Panc1 (cell line): Measurements from ENCODE around the gene PTGS2. TPM values are rescaled to one million over a fixed set of nuclear protein-coding genes. Genes with fewer than 3 reads are reported as not detected.
A peak's percentile ranks its signal among the peaks of the same experiment; 100 is the strongest.

Experiments used
- ATAC-seq: fragments of 200-7000 bp; cut with Tn5 transposase; 2 replicates; pipeline ENCODE4 v1.9.1; 2020; ENCODE audit warnings: mild to moderate bottlenecking, moderate library complexity
- Bru-seq: library from RNA; stranded (reverse); fragments of 400-500 nt; gene quantifications from one replicate; lab custom pipeline; 2021; lab: Mats Ljungman, UMichigan
- BruChase-seq, 2 experiments: library from RNA; stranded (reverse); fragments of 400-500 nt; gene quantifications; one replicate each; lab custom pipeline; 2021; lab: Mats Ljungman, UMichigan
- BruUV-seq: library from RNA; stranded (reverse); fragments of 400-500 nt; replicated peaks from 2 replicates; lab custom pipeline; 2021; lab: Mats Ljungman, UMichigan
- CTCF ChIA-PET: fragments of 300-600 bp; sonication (Branson Sonifier 250); formaldehyde crosslinking; loops from one replicate; lab custom pipeline; 2022; ENCODE audit warnings: antibody characterized with exemption; lab: Charles Lee
- POLR2A ChIA-PET: fragments of 300-600 bp; sonication (Branson Sonifier 250); formaldehyde crosslinking; loops from one replicate; lab custom pipeline; 2022; ENCODE audit warnings: antibody characterized with exemption; lab: Charles Lee
- DNase-seq: peaks from one replicate; pipeline ENCODE4 v3.0.0-alpha.2; 2010; ENCODE audit warnings: low read depth, low spot score
- H3K27ac ChIP-seq: 2 replicates; pipeline ENCODE4 v1.5.1; 2011; ENCODE audit warnings: mild to moderate bottlenecking, low read length, inconsistent platforms
- H3K27me3 ChIP-seq: fragments of 200-500 bp; sonication (Bioruptor generic); 2 replicates; pipeline ENCODE4 v1.6.0; 2014; ENCODE audit warnings: low read length, inconsistent platforms; ENCODE audit not compliant: control insufficient read depth, insufficient read depth
- H3K36me3 ChIP-seq: fragments of 200-500 bp; sonication (Bioruptor generic); 2 replicates; pipeline ENCODE4 v1.5.1; 2014; ENCODE audit warnings: inconsistent platforms, mild to moderate bottlenecking, low read length, moderate library complexity; ENCODE audit not compliant: control insufficient read depth, insufficient read depth
- H3K4me1 ChIP-seq: 2 replicates; pipeline ENCODE4 v1.5.1; 2011; ENCODE audit warnings: inconsistent platforms, mild to moderate bottlenecking, low read length, moderate library complexity; ENCODE audit not compliant: control insufficient read depth, insufficient read depth
- H3K4me3 ChIP-seq, 2 experiments: 2 replicates each; pipeline ENCODE4 v1.5.1; 2011 to 2012; ENCODE audit warnings: low read depth in 2 of 2, low read length in 2 of 2, mild to moderate bottlenecking in 2 of 2, inconsistent platforms in 1 of 2, moderate library complexity in 1 of 2
- H3K9me3 ChIP-seq: fragments of 200-500 bp; sonication (Bioruptor generic); 2 replicates; pipeline ENCODE4 v1.5.1; 2014; ENCODE audit warnings: low read depth, mild to moderate bottlenecking, inconsistent platforms, low read length, moderate library complexity; ENCODE audit not compliant: control insufficient read depth, insufficient read depth
- POLR2AphosphoS5 ChIP-seq: IDR thresholded peaks from 2 replicates; pipeline ENCODE4 v1.6.1; 2012; ENCODE audit warnings: mild to moderate bottlenecking, low read depth, low read length, moderate library complexity
- in situ Hi-C: cut with HindIII; loops from 2 replicates; pipeline ENCODE4 v1.10.0; 2016; ENCODE audit warnings: low sequenced_read_pairs, low pct_unique_long_range_greater_than_20kb
- intact Hi-C: fragments of 100-400 bp; cut with micrococcal nuclease; formaldehyde crosslinking; loops from one replicate; pipeline ENCODE4 v1.10.0; 2022; ENCODE audit not compliant: unreplicated experiment
- long read RNA-seq: library from polyadenylated mRNA; unstranded; transcript quantifications from one replicate; pipeline ENCODE4 v2.0.0, GENCODE V29; 2021; ENCODE audit not compliant: unreplicated experiment
- polyA plus RNA-seq: library from polyadenylated mRNA; unstranded; fragments of >200 nt; gene quantifications from one replicate; pipeline ENCODE4 v1.2.1, GENCODE V29; 2012; ENCODE audit warnings: missing spikeins; ENCODE audit not compliant: insufficient read length
- total RNA-seq: library from RNA; stranded (reverse); gene quantifications from one replicate; pipeline ENCODE4 v1.2.1, GENCODE V29; 2021; ENCODE audit not compliant: unreplicated experiment
- TF ChIP-seq, protein P1 (sequence below): fragments of 450-650 bp; IDR thresholded peaks from 2 replicates; pipeline ENCODE4 v1.5.1; 2017; ENCODE audit warnings: mild to moderate bottlenecking
- TF ChIP-seq, protein P2 (sequence below), 2 experiments: IDR thresholded peaks; 2 replicates each; pipeline ENCODE4 v1.6.1; 2011 to 2012; ENCODE audit warnings: low read depth in 2 of 2, control low read depth in 1 of 2, low read length in 1 of 2, mild to moderate bottlenecking in 1 of 2, moderate library complexity in 1 of 2; ENCODE audit not compliant: insufficient read depth in 1 of 2

PTGS2 gene
- total RNA-seq (not detected), Bru-seq, nascent RNA (not detected), BruChase-seq, experiment 1, labeled RNA remaining after a 2-hour chase (percentile 17 among the genes with signal in this experiment), BruChase-seq, experiment 2, labeled RNA remaining after a 6-hour chase (percentile 9 among the genes with signal in this experiment)
- polyA plus RNA-seq: not detected
- long read RNA-seq: 0 reads

DNA sequence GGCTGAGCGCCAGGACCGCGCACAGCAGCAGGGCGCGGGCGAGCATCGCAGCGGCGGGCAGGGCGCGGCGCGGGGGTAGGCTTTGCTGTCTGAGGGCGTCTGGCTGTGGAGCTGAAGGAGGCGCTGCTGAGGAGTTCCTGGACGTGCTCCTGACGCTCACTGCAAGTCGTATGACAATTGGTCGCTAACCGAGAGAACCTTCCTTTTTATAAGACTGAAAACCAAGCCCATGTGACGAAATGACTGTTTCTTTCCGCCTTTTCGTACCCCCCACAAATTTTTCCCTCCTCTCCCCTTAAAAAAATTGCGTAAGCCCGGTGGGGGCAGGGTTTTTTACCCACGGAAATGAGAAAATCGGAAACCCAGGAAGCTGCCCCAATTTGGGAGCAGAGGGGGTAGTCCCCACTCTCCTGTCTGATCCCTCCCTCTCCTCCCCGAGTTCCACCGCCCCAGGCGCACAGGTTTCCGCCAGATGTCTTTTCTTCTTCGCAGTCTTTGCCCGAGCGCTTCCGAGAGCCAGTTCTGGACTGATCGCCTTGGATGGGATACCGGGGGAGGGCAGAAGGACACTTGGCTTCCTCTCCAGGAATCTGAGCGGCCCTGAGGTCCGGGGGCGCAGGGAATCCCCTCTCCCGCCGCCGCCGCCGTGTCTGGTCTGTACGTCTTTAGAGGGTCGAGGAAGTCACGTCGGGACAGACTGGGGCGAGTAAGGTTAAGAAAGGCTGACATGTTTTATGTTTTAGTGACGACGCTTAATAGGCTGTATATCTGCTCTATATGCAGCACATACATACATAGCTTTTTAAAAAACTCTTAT lies at the start of gene PTGS2:
TSS of gene PTGS2 (minus strand) at position 179 of the 817 bp plus-strand sequence. CDS start at position 46, 133 bp downstream.
- ChIA-PET POLR2A (interaction anchor here (0.6 kb wide), 2 partner anchors 43 to 310 kb away, joined by 3 read pairs; no protein-coding TSS in a partner anchor), CTCF (no interaction called here)
- Histone ChIP-seq H3K4me1 (peaks cover 5% of the 10 kb centered on the region; the same call in 1 of the 2 replicates), H3K27me3 (peaks cover 19% of the 10 kb centered on the region), H3K4me3 (peak within 1 kb of the TSS; percentile 49 to 70), H3K27ac (no peak within 1 kb of the TSS), H3K9me3 (no peaks in the 10 kb centered on the region), H3K36me3 (no peaks in the 10 kb centered on the region)
- DNase-seq (no peak), ATAC-seq (peak; percentile 95)
- TF ChIP-seq POLR2AphosphoS5: no peak
- TF ChIP-seq, protein P1, sequence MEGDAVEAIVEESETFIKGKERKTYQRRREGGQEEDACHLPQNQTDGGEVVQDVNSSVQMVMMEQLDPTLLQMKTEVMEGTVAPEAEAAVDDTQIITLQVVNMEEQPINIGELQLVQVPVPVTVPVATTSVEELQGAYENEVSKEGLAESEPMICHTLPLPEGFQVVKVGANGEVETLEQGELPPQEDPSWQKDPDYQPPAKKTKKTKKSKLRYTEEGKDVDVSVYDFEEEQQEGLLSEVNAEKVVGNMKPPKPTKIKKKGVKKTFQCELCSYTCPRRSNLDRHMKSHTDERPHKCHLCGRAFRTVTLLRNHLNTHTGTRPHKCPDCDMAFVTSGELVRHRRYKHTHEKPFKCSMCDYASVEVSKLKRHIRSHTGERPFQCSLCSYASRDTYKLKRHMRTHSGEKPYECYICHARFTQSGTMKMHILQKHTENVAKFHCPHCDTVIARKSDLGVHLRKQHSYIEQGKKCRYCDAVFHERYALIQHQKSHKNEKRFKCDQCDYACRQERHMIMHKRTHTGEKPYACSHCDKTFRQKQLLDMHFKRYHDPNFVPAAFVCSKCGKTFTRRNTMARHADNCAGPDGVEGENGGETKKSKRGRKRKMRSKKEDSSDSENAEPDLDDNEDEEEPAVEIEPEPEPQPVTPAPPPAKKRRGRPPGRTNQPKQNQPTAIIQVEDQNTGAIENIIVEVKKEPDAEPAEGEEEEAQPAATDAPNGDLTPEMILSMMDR: peak; percentile 54
- in situ Hi-C loops (no loop called here), intact Hi-C loops (loop anchor here (10.0 kb wide), 1 partner anchor 196 kb away; no protein-coding TSS in a partner anchor)
- BruUV-seq: no TSS peak

DNA sequence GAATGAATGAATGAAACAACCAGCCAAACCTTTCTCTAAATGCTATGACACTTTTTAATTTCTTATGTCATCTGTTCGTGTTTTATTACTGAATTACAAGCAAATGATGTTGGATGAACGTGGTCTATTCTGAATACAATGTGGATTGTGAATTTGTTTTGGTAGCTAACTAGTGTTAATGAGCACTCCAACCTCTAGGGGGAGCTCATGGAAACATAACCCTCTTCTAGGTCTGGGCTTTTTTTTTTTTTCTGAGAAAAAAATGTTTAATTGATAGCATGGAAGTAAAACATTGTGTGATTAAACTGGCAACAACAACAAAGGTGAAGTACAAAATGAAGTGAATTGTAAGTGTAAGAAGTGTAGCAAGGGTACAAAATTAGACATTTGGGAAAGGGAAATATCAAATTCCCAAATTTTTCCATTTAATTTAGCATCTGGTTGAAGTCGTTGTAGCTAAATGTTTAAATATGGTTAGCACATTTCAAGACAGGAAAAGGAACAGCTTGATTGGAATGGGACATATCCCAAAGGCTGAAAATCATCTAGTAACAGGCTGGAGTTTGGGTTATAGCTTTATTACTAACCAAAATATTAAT lies 42.6 kb upstream of the PTGS2 start:
- Histone ChIP-seq H3K4me1 (no peaks in the 10 kb centered on the region), H3K9me3 (no peaks in the 10 kb centered on the region), H3K27ac (no peak overlapping the region), H3K4me3 (no peak overlapping the region), H3K27me3 (no peaks in the 10 kb centered on the region), H3K36me3 (no peaks in the 10 kb centered on the region)
- TF ChIP-seq, protein P2, sequence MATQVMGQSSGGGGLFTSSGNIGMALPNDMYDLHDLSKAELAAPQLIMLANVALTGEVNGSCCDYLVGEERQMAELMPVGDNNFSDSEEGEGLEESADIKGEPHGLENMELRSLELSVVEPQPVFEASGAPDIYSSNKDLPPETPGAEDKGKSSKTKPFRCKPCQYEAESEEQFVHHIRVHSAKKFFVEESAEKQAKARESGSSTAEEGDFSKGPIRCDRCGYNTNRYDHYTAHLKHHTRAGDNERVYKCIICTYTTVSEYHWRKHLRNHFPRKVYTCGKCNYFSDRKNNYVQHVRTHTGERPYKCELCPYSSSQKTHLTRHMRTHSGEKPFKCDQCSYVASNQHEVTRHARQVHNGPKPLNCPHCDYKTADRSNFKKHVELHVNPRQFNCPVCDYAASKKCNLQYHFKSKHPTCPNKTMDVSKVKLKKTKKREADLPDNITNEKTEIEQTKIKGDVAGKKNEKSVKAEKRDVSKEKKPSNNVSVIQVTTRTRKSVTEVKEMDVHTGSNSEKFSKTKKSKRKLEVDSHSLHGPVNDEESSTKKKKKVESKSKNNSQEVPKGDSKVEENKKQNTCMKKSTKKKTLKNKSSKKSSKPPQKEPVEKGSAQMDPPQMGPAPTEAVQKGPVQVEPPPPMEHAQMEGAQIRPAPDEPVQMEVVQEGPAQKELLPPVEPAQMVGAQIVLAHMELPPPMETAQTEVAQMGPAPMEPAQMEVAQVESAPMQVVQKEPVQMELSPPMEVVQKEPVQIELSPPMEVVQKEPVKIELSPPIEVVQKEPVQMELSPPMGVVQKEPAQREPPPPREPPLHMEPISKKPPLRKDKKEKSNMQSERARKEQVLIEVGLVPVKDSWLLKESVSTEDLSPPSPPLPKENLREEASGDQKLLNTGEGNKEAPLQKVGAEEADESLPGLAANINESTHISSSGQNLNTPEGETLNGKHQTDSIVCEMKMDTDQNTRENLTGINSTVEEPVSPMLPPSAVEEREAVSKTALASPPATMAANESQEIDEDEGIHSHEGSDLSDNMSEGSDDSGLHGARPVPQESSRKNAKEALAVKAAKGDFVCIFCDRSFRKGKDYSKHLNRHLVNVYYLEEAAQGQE (IDR thresholded peaks at IDR 0.05; ENCODE audit: insufficient read depth in 1 of 2, low read depth in 2 of 2, low read length in 1 of 2): no peak
- TF ChIP-seq, protein P1: peak; percentile 52; the same call in 1 of the 2 replicates
- no TSS peak for BruUV-seq
- POLR2A ChIA-PET: interaction anchor here (0.7 kb wide), 1 partner anchor 42 kb away, joined by 3 read pairs; the partner anchor contains the start of gene PTGS2
- in situ Hi-C loops (no loop called here), intact Hi-C loops (no loop called here)
- DNase-seq (no peak), ATAC-seq (no peak)
- CTCF ChIA-PET: interaction anchor here (0.6 to 1.1 kb wide), 5 partner anchors 71 to 931 kb away, joined by 3 to 6 read pairs (median 4); no protein-coding TSS in a partner anchor
